Keratinocyte (primary cell): ENCODE measurements around the gene RNF157. TPM values are rescaled to one million over a fixed set of nuclear protein-coding genes. Genes with fewer than 3 reads are reported as not detected.

Source experiments
- DNase-seq: peaks from one replicate; pipeline ENCODE4 v3.0.0-alpha.2; 2011; ENCODE audit warnings: low read depth, missing footprints, low spot score
- FAIRE-seq: peaks from 2 replicates; lab custom pipeline; 2011; peaks lifted over from hg19 to GRCh38; lab: Jason Lieb, UNC
- H2AFZ ChIP-seq: 2 replicates; pipeline ENCODE4 v1.6.0; 2012; ENCODE audit warnings: low read length, control low read depth, inconsistent platforms; ENCODE audit not compliant: control insufficient read depth
- H3K27ac ChIP-seq: 2 replicates; pipeline ENCODE4 v1.5.1; 2011; ENCODE audit warnings: low read length; ENCODE audit not compliant: control insufficient read depth, insufficient read depth
- H3K27me3 ChIP-seq: 3 replicates; pipeline ENCODE4 v1.6.0; 2011; ENCODE audit warnings: low read length; ENCODE audit not compliant: control insufficient read depth, insufficient read depth; ENCODE audit errors: extremely low read depth
- H3K36me3 ChIP-seq, 2 experiments: 2 replicates in 1 of 2; 3 replicates in 1 of 2; pipeline ENCODE4 v1.5.1; 2011; ENCODE audit warnings: low read length in 2 of 2, mild to moderate bottlenecking in 1 of 2; ENCODE audit not compliant: control insufficient read depth in 2 of 2, insufficient read depth in 2 of 2; ENCODE audit errors: extremely low read depth in 1 of 2
- H3K4me1 ChIP-seq: 3 replicates; pipeline ENCODE4 v1.5.1; 2011; ENCODE audit warnings: low read length; ENCODE audit not compliant: control insufficient read depth, insufficient read depth; ENCODE audit errors: extremely low read depth
- H3K4me2 ChIP-seq: 3 replicates; pipeline ENCODE4 v1.6.0; 2011; ENCODE audit warnings: low read depth, low read length; ENCODE audit not compliant: control insufficient read depth, insufficient read depth; ENCODE audit errors: extremely low read depth
- H3K4me3 ChIP-seq, 3 experiments: fragments of 200-600 bp in 1 of 3; sonication (generic) in 1 of 3; 2 replicates in 2 of 3; 3 replicates in 1 of 3; pipeline ENCODE4 v1.5.1; 2011 to 2016; ENCODE audit warnings: low read length in 3 of 3, mild to moderate bottlenecking in 3 of 3, control low read depth in 2 of 3, inconsistent platforms in 1 of 3, low read depth in 1 of 3, mixed read lengths in 1 of 3, mixed run types in 1 of 3, moderate library complexity in 1 of 3; ENCODE audit not compliant: control insufficient read depth in 2 of 3, insufficient read depth in 2 of 3; ENCODE audit errors: extremely low read depth in 1 of 3
- H3K79me2 ChIP-seq: 2 replicates; pipeline ENCODE4 v1.6.0; 2012; ENCODE audit warnings: low read length; ENCODE audit not compliant: control insufficient read depth, insufficient read depth
- H3K9ac ChIP-seq: 3 replicates; pipeline ENCODE4 v1.6.0; 2011; ENCODE audit warnings: low read length; ENCODE audit not compliant: control insufficient read depth, insufficient read depth; ENCODE audit errors: extremely low read depth
- H3K9me1 ChIP-seq: 3 replicates; pipeline ENCODE4 v1.6.0; 2011; ENCODE audit warnings: low read length; ENCODE audit not compliant: control insufficient read depth, insufficient read depth; ENCODE audit errors: extremely low read depth
- H3K9me3 ChIP-seq: 2 replicates; pipeline ENCODE4 v1.5.1; 2012; ENCODE audit warnings: low read depth, low read length; ENCODE audit not compliant: control insufficient read depth
- H4K20me1 ChIP-seq: 3 replicates; pipeline ENCODE4 v1.6.0; 2011; ENCODE audit warnings: low read length; ENCODE audit not compliant: control insufficient read depth, insufficient read depth; ENCODE audit errors: extremely low read depth
- EZH2 ChIP-seq: IDR thresholded peaks from one replicate; pipeline ENCODE4 v1.6.1; 2012; ENCODE audit warnings: inconsistent platforms, mild to moderate bottlenecking, low read length, moderate library complexity
- dilution Hi-C: fragments of 300-500 bp; cut with MboI; formaldehyde crosslinking; loops from one replicate; pipeline ENCODE4 v1.7.0; 2020; ENCODE audit warnings: low sequenced_read_pairs; ENCODE audit not compliant: extremely low pct_ligation_motif_present
- polyA plus RNA-seq, 5 experiments: library from polyadenylated mRNA; depleted of rRNA in 3 of 5; stranded (reverse) in 3 of 5; stranded (forward) in 1 of 5; unstranded in 1 of 5; fragments of >200 nt; gene quantifications; 1 replicate in 1 of 5; 2 replicates in 3 of 5; 3 replicates in 1 of 5; pipeline versions ENCODE4 v1.2.1 to v1.2.3, GENCODE V29; 2011 to 2012; ENCODE audit warnings: missing spikeins in 2 of 5, low read depth in 1 of 5, low replicate concordance in 1 of 5
- TF ChIP-seq, protein P1 (sequence below), 3 experiments: IDR thresholded peaks in 1 of 3; conservative IDR thresholded peaks in 1 of 3; optimal IDR thresholded peaks in 1 of 3; 2 replicates in 2 of 3; 3 replicates in 1 of 3; pipeline versions ENCODE3 to v1.5.1; 2011; ENCODE audit warnings: low read length in 3 of 3, mild to moderate bottlenecking in 3 of 3, moderate library complexity in 2 of 3, control low read depth in 1 of 3, inconsistent platforms in 1 of 3; ENCODE audit not compliant: insufficient read depth in 2 of 3; ENCODE audit errors: extremely low read depth in 1 of 3

The RNF157 gene
- polyA plus RNA-seq, 1 donor (not counting 4 experiments of a cell fraction or from before 2014, with no cell fraction given) = not detected

DNA sequence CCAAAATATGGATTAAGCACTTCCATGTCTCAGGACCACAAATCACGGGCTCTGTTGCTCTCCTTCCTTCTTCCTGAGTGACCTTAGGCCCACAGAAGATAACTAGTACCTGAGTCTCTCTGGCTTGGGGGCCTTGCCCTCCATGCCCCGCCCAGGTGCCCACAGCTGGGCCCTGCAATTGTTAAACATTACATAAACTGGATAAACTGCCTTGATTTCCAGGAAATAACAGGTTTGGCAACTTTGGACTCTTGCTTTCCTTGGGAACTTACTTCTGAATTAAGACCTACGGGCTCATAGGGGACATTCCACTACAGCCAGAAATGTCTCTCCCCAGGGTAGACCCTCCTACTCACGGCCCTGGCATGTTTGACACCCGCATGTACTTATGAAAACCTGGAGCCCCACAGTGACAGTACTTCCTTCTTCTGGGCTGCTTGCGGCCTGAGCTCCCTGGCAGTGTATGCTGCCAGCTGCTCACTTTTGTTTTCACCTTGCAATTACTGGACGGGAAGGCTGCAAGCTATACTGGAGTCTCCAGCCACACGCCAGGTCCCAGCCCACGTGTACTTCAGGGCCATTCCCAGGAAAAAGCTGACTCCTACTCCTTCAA, 22.5 kb upstream of the RNF157 start:
- peak overlapping the region; percentile 81 for H3K4me2 ChIP-seq
- FAIRE-seq (no peak), DNase-seq (no peak)
- no peaks in the 10 kb centered on the region for H3K9me3 ChIP-seq
- H3K27ac ChIP-seq = peak overlapping the region; percentile 90
- TF ChIP-seq, protein P1, sequence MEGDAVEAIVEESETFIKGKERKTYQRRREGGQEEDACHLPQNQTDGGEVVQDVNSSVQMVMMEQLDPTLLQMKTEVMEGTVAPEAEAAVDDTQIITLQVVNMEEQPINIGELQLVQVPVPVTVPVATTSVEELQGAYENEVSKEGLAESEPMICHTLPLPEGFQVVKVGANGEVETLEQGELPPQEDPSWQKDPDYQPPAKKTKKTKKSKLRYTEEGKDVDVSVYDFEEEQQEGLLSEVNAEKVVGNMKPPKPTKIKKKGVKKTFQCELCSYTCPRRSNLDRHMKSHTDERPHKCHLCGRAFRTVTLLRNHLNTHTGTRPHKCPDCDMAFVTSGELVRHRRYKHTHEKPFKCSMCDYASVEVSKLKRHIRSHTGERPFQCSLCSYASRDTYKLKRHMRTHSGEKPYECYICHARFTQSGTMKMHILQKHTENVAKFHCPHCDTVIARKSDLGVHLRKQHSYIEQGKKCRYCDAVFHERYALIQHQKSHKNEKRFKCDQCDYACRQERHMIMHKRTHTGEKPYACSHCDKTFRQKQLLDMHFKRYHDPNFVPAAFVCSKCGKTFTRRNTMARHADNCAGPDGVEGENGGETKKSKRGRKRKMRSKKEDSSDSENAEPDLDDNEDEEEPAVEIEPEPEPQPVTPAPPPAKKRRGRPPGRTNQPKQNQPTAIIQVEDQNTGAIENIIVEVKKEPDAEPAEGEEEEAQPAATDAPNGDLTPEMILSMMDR (optimal IDR thresholded peaks at IDR 0.05 in 1 of 3, IDR thresholded peaks at IDR 0.05 in 1 of 3, conservative IDR thresholded peaks at IDR 0.05 in 1 of 3; ENCODE audit: extremely low read depth in 1 of 3, insufficient read depth in 2 of 3, low read length in 3 of 3) = no peak
- no peak for TF ChIP-seq EZH2
- H3K4me3 ChIP-seq = peak overlapping the region in 1 of 3 experiments; percentile 45
- dilution Hi-C loops = no loop called here
- H3K9ac ChIP-seq = peak overlapping the region; percentile 64
- H4K20me1 ChIP-seq = no peaks in the 10 kb centered on the region
- H3K36me3 ChIP-seq = no peaks in the 10 kb centered on the region
- H3K4me1 ChIP-seq = peaks cover 43% of the 10 kb centered on the region
- peaks cover 14% of the 10 kb centered on the region for H3K79me2 ChIP-seq
- H3K9me1 ChIP-seq = peaks cover 2% of the 10 kb centered on the region
- no peaks in the 10 kb centered on the region for H3K27me3 ChIP-seq
- peak overlapping the region; percentile 89 for H2AFZ ChIP-seq

DNA sequence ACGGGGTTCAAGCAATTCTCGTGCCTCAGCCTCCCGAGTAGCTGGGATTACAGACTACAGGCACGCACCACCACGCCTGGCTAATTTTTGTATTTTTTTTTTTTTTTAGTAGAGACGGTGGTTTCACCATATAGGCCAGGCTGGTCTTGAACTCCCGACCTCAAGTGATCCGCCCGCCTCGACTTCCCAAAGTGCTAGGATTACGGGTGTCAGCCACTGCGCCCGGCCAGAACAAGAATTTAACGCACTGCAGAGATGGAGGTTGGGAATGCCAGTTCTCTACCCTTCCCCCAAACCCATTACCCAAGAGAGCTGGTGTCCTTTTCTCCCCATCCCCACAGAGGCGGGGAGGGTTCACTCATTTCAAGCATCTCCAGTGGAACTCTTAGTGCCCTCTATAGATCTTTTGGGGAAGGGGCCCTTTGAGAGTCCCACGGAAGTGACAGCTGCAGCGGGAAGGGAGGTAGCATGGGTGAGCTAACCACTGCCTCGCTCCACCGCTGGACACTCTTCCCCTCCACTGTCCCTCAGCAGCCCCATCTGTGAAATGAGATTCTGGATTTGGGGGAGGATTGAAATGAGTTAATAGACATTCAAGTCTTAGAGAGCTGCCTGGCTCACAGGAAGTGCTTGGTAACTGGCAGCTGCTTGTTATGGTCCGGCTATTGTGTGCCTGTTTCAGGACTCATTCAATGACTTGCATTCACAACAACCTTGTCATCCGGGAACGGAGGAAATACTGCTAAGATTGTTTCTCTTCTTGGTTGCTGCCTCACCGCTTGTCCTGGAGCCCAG, 21.3 kb upstream of the RNF157 start:
- no peak overlapping the region for H3K9ac ChIP-seq
- H3K79me2 ChIP-seq = peaks cover 7% of the 10 kb centered on the region
- no peaks in the 10 kb centered on the region for H3K36me3 ChIP-seq
- DNase-seq (no peak), FAIRE-seq (no peak)
- no peak overlapping the region for H3K27ac ChIP-seq
- H3K4me3 ChIP-seq = no peak overlapping the region
- H2AFZ ChIP-seq = no peak overlapping the region
- dilution Hi-C loops = no loop called here
- no peaks in the 10 kb centered on the region for H3K27me3 ChIP-seq
- TF ChIP-seq, protein P1 (optimal IDR thresholded peaks at IDR 0.05 in 1 of 3, IDR thresholded peaks at IDR 0.05 in 1 of 3, conservative IDR thresholded peaks at IDR 0.05 in 1 of 3; ENCODE audit: extremely low read depth in 1 of 3, insufficient read depth in 2 of 3, low read length in 3 of 3) = no peak
- no peak for TF ChIP-seq EZH2
- no peaks in the 10 kb centered on the region for H4K20me1 ChIP-seq
- H3K4me1 ChIP-seq = peaks cover 31% of the 10 kb centered on the region
- H3K4me2 ChIP-seq = no peak overlapping the region
- H3K9me3 ChIP-seq = no peaks in the 10 kb centered on the region
- H3K9me1 ChIP-seq = peaks cover under 1% of the 10 kb centered on the region
